Lower leg skin (tissue), 4 donors: Measurements from ENCODE around the gene ADGRD1. TPM values are rescaled to one million over a fixed set of nuclear protein-coding genes. Genes with fewer than 3 reads are reported as not detected.

Source experiments
- DNase-seq, 2 donors: peaks; one replicate each; pipeline ENCODE4 v3.0.0-alpha.2; 2019; ENCODE audit warnings: low spot score in 2 of 2
- H3K4me3 ChIP-seq: fragments of 200-600 bp; sonication (generic); 2 replicates; pipeline ENCODE4 v1.5.1; 2017; ENCODE audit warnings: mild to moderate bottlenecking, low read depth; ENCODE audit not compliant: poor library complexity, severe bottlenecking
- POLR2A ChIP-seq, 2 donors: fragments of 450-650 bp; IDR thresholded peaks; one replicate each; pipeline ENCODE4 v1.6.1; 2016 to 2017; ENCODE audit warnings: antibody characterized with exemption in 2 of 2, mild to moderate bottlenecking in 1 of 2, moderate library complexity in 1 of 2
- WGBS, 2 donors: methylation state at CpG; one replicate each; pipeline ENCODE4 v1.1.5; 2018; 5-methylcytosine and 5-hydroxymethylcytosine counted together
- intact Hi-C: fragments of 100-400 bp; cut with DNase I; formaldehyde crosslinking; loops from one replicate; pipeline ENCODE4 v1.15.0; 2023; ENCODE audit warnings: low total_unique reads
- total RNA-seq, 4 donors: library from RNA; depleted of rRNA; stranded (reverse); fragments of >200 nt; gene quantifications; one replicate each; pipeline ENCODE4 v1.1.0, GENCODE V29; 2016
- TF ChIP-seq, protein P1 (sequence below), 3 donors: fragments of 450-650 bp; IDR thresholded peaks; one replicate each; pipeline ENCODE4 v1.5.1; 2016; ENCODE audit warnings: antibody characterized with exemption in 3 of 3, mild to moderate bottlenecking in 3 of 3, moderate library complexity in 2 of 3

ADGRD1 gene
- total RNA-seq, 4 donors from 2014 or later, result 8.3 to 11.6 (median 8.9) TPM

DNA sequence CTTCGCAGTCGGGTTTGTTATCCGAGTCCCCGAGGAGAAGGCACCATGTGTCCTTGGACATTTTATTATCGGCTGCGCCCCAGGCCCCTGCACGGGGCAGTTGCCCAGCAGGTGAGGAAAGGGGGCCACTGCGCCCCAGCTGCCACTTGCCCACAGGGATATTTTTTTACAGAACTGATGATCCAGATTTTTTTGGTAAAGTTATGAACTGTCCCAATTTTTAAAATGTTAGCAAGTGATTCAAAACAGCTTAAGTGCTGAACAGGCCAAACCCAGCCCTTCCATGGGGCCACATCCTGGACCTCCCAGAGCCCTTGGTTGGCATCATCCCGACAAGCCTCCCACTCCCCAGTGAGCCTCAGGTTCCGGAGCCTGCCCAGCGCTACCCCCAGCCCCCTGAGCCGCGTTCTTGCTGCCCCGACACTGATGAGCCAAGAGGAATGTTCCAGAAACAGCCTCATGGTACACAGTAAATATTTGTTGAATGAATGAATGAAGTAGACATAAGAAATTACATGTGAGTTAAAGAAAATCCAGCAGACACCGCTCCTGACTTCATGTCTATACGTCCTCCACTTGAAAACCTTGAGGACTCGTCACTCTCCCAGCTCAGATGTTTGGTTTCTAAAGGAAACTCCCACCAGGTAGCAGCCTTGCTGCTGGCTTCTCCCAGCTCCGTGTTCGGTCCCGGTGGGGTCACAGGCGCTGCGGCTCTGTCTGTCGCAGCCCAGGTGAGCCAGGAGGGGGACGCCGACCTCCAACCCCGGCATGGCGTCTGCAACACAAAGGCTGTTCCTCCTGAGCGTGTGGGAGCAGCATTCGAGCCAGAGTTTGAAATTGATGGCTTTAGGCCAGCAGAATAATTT is 88.5 kb downstream of the ADGRD1 start:
- TF ChIP-seq POLR2A (IDR thresholded peaks at IDR 0.05), result no peak
- TF ChIP-seq, protein P1, sequence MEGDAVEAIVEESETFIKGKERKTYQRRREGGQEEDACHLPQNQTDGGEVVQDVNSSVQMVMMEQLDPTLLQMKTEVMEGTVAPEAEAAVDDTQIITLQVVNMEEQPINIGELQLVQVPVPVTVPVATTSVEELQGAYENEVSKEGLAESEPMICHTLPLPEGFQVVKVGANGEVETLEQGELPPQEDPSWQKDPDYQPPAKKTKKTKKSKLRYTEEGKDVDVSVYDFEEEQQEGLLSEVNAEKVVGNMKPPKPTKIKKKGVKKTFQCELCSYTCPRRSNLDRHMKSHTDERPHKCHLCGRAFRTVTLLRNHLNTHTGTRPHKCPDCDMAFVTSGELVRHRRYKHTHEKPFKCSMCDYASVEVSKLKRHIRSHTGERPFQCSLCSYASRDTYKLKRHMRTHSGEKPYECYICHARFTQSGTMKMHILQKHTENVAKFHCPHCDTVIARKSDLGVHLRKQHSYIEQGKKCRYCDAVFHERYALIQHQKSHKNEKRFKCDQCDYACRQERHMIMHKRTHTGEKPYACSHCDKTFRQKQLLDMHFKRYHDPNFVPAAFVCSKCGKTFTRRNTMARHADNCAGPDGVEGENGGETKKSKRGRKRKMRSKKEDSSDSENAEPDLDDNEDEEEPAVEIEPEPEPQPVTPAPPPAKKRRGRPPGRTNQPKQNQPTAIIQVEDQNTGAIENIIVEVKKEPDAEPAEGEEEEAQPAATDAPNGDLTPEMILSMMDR (IDR thresholded peaks at IDR 0.05), result no peak
- DNase-seq, result no peak
- no peak overlapping the region for H3K4me3 ChIP-seq
- intact Hi-C loops, result no loop called here
- 63 to 66% methylated on average over 29 of the region's 29 CpGs for WGBS, 2 donors

GRCh38 chr12:131042834-131043245 is 89.1 kb downstream of the ADGRD1 start:
- WGBS, 2 donors, result 48 to 50% methylated on average over 7 to 14 of the region's 14 CpGs
- TF ChIP-seq POLR2A (IDR thresholded peaks at IDR 0.05), result no peak
- TF ChIP-seq, protein P1 (IDR thresholded peaks at IDR 0.05), result no peak
- no peak for DNase-seq
- H3K4me3 ChIP-seq, result no peak overlapping the region
- intact Hi-C loops, result no loop called here

DNA sequence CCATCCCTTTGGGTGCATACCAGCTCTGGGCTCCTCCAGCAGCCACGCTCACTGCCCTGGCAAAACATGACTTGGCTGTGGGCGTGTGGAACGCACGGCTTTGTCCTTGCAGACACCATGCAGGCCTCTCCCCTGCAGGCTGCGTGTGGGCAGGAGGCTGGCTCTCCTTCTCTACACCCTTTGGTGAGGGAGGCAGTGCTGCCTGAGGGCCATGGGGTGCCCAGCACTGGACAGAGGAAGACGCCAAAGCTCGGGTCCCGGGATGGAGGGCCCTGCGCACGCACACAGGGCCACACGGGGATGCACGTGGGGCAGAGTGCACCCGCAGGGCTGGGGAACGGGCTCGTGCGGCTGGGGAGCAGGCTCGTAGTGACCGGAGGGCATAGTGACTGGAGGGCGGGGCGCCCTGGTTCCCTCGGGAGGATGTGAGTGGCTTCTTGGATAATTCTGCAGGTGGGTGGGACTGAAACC is 89.7 kb downstream of the ADGRD1 start:
- intact Hi-C loops, result no loop called here
- H3K4me3 ChIP-seq, result no peak overlapping the region
- DNase-seq, result no peak
- TF ChIP-seq, protein P1 (IDR thresholded peaks at IDR 0.05), result no peak
- no peak for TF ChIP-seq POLR2A (IDR thresholded peaks at IDR 0.05)
- WGBS, 2 donors, result 84 to 89% methylated on average over 21 of the region's 21 CpGs

DNA sequence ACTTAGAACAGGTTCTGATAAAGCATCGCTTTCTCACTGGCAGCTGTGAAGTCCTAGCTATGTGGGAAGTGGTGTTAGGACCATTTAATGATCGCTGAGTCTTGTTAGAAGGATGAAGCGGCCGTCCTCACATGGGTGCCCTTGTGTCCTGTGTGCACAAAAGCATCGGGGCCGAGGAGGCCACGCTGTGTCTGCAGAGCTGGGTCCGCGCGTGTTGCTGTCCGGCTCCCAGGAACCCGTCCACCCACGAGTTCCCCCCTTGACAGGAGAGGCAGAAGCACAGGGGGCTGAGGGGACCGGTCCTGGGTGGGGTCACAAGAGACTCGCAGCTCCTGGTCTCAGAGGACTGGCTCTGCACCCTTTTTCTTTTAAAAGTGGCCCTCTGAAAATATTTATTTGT is 90.4 kb downstream of the ADGRD1 start:
- TF ChIP-seq POLR2A (IDR thresholded peaks at IDR 0.05), result no peak
- TF ChIP-seq, protein P1 (IDR thresholded peaks at IDR 0.05), result no peak
- intact Hi-C loops, result no loop called here
- WGBS, 2 donors, result 92 to 94% methylated on average over 15 of the region's 15 CpGs
- DNase-seq, result no peak
- H3K4me3 ChIP-seq, result no peak overlapping the region

DNA sequence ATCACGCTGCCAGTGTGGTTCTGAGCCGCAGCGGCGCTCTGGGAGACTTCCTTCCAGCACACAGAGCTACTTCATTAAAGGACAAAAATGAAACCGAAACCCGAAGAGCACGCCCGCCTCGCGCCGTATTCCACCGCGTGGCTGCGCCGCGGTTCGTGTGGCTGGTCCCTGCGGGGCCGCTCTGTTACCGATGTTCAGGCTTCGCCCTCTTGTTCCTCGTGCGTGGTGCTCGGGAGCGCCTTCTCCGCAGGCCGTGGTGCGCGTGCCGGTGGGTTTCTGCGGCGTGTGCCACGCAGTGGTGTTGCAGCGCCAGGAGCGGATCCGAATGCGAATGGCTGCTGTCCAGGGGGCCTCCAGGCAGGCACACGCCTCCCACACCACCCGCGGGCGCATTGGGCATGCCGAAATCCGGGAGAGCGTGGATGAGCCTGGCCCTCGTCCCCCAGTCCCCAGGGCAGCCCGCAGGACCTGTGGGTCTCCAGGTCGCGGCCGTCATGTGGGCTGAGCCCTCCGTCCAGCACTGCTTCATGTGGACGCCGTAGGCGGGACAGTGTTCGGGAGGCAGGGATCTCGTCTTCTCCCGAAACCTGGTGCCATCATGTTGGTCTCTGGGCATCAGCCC is 91.2 kb downstream of the ADGRD1 start:
- no peak for DNase-seq
- intact Hi-C loops, result no loop called here
- 93 to 97% methylated on average over 48 to 56 of the region's 56 CpGs for WGBS, 2 donors
- no peak overlapping the region for H3K4me3 ChIP-seq
- TF ChIP-seq, protein P1 (IDR thresholded peaks at IDR 0.05), result no peak
- TF ChIP-seq POLR2A (IDR thresholded peaks at IDR 0.05), result no peak
